HG02840 (cell line): ENCODE results near the gene IVD.

ENCODE experiments used
- ATAC-seq: cut with Tn5 transposase; IDR thresholded peaks from one replicate; pipeline ENCODE4 v1.9.1; 2021; ENCODE audit warnings: mild to moderate bottlenecking, moderate library complexity, moderate number of reproducible peaks; ENCODE audit not compliant: unreplicated experiment, low FRiP score

IVD gene

DNA sequence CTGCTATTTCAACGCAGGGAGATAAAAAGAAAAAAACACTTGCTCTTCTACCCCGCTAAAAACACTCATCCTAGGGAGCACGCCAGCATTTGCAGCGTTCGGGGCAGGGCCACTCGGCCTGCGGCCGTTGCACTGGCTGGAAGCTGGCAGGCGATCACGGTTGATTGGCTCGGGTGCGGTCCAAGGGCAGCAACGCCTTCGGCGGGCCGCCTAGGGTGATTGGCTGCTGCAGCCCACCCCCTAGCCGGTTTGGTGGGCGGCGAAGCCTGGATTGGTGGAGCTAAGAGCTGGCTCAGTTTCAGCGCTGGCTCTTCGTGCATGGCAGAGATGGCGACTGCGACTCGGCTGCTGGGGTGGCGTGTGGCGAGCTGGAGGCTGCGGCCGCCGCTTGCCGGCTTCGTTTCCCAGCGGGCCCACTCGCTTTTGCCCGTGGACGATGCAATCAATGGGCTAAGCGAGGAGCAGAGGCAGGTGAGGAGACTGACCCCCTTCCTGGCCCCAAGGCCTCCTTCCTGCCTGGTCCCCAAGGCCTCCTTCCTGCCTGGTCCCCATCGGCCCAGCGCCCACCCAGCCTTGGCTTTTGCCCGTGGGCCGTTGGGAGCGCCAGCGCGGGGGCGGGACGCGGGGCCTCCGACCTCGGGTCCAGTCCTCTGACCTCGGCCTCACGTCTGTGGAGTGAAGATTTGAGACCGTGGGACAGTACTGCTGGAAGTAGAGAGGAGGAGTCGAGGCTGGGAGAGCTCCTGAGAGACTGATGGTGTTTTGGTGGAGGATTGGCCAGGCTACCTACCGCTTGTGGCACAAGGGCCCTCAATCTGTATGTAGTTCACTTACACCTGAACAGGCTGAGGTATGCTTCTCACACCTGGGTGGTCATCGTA lies at the start of gene IVD:
TSS of gene IVD (plus strand) at position 295 of the 881 bp plus-strand sequence. CDS start at position 328, 33 bp downstream.
- ATAC-seq = peak; percentile 80

DNA sequence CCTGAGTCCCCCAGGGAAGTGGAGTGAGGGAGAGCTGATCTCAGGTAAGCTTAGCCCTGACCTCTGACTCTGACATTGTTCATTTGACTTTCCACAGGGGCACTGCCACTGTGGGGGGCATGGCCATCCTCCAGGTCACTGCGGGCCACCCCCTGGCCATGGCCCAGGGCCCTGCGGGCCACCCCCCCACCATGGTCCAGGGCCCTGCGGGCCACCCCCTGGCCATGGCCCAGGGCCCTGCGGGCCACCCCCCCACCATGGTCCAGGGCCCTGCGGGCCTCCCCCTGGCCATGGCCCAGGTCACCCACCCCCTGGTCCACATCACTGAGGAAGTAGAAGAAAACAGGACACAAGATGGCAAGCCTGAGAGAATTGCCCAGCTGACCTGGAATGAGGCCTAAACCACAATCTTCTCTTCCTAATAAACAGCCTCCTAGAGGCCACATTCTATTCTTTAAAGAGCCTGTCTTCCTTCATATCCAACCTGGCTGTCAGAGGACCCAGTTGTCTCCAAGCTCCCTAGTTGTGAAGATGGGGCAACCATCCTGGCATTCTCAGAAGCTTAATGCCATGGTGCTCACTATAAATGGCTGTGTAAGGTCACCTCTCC lies 49.5 kb upstream of the IVD start:
- ATAC-seq = no peak

DNA sequence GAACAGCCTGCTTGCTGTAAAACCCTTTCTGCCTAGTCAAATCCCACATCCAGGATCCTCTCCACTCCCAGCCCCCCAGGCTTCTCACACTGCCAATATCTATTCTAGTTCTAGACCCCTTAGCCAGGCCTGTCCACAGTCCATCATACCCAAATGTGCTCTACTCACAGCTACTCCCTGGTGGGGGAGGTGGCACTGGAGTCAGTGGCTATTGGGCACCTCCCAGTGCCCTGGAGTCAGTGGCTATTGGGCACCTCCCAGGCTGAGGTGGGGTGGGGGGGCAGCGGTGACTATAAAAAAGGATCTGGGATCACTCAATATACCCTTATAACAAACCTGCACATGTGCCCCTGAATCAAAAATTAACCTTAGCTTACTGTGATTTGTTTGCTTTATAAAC lies 48.3 kb upstream of the IVD start:
- ATAC-seq = no peak

DNA sequence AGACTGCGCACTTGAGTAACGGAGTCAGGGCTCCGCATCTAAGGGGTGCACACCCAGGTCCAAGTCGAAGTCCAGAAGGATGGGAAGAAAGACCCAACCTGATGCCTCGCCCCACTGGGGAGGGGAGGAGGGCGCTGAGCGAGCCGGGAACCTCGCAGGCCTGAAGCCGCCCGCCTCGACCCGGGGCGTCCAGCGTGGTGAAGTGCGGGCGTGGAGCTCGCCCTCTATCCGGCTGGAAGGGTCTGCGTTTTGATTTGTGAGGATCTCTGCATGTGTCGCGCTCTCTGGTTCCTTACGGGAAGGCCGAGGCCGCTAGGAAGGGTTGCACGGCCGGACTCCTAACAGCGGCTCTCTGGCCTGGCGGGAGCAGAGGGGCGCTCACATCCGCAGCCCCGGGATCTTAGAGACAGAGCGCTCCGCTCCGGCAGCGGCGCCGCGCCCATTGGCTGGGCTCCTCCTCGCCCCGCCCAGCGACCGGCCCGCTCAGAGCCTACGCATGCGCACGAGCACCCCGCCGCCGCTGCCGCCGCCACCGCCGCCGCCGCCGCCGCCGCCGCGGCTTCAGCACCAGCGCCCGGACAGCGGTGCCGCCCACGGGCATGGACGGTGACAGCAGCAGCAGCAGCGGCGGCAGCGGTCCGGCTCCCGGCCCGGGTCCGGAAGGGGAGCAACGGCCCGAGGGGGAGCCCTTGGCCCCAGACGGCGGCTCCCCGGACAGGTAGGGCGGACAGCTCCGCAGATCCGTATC lies 47.7 kb upstream of the IVD start, which contains the start of gene DISP2:
TSS of gene DISP2 (plus strand) at position 497 of the 748 bp plus-strand sequence. CDS start at position 600, 103 bp downstream.
- ATAC-seq = peak; percentile 87

DNA sequence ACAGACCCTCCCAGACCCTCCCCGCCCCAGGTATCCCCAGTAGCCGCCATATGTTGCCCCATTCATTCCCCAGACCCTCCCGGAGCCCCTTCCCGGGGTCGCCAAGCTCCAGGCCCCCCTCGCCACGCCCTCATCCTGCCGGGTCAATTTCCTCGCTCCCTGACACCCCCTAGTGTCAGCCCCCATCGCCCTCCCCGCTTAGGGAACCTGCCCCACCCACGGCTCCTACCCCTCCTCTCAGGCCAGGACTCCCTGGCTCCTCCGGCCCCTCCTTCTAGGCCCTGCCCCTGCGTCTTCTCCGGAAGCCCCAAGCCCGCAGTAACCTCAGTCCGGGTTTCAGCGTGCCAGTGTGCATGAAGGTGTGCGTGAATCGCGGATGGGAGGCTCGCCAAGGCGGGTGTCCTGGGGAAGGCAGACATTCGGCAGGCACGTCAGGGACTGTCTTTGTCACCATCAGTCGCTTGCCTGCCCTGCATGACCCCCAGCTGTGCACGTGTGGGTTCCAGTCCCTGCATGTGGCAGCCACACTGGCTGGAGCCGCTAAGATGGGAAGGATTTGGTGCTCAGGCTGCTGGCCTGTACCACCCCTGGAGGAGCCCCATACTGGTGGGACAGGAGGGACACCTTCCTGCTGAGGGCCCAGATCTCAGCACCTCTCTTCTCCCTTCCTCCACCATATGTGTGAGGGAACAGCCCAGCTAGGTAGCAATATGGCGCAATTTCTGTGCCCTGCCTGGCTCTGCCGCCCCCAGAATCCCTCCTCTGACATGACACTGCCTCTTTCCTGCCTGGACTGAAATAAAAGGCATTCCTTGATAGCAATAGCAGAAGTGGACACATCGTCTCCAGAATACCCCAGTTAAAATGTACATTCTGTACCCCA lies 46.9 kb upstream of the IVD start:
- ATAC-seq = peak; percentile 11

DNA sequence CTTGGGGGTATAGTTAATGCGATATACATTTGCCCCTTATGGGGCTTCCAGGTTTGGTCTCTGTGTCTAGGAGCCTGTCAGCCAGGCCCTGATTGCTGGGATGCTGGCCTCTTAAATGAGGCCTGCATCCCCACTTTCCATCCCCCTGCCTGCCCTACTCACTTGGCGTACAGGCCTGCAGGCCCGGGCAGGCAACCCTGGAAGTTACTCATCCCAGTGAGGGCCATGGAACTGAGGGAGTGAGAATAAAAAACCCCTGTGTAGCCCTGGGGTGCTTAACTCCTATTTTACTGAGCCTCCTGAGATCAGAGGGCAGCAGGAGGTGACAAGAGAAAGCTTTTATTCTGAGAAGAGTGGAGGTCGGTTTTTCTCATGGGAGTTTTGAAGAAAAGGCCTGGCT lies 45.6 kb upstream of the IVD start:
- no peak for ATAC-seq

DNA sequence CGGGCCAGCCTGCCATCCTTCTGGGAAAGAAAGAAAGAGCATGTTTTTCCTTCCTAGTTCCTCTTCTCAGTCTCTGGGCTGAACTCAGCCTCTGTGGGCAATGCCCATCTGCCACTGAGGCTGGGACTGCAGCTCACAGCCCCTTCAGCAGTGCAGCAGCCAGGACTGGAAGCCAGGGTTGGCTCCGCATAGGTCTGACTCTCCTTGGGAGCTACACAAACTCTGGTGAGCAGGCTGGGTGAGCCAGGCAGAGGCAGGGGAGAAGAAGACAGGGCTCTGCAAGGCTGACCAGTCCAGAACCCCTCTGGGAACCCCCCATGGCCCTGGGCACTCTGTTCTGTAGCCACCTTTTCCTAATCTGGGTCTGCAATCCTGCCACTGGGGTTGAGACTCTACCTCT lies 44.0 kb upstream of the IVD start:
- ATAC-seq = no peak

DNA sequence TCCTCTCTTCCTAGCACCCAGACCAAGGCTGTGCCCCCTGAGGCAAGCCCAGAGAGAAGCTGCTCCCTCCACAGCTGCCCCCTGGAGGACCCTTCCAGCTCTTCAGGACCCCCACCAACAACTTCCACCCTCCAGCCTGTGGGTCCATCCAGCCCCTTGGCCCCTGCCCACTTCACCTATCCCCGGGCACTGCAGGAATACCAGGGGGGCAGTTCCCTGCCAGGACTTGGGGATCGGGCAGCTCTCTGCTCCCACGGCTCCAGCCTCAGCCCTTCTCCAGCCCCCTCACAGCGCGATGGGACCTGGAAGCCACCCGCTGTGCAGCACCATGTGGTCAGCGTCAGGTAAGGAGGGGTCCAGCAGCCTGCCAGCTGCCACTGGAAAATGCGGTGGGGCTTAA lies 42.0 kb upstream of the IVD start:
- ATAC-seq = no peak

DNA sequence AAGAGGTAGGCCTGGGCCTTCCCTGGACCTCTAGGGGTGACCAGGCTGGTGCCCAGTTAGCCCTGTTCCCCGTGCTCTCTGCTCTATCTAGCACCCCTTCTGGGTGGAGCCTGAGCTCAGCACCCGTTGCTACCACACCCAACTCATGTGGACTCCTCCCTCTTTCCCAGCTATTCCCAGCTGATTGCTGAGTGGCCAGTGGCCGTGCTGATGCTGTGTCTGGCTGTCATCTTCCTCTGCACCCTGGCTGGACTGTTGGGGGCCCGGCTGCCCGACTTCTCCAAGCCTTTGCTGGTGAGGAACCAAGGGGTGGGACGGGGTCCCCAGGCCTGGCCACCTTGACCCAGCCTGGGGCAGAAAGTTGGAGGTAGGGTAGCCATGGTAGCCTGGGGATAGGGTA lies 41.3 kb upstream of the IVD start:
- no peak for ATAC-seq

DNA sequence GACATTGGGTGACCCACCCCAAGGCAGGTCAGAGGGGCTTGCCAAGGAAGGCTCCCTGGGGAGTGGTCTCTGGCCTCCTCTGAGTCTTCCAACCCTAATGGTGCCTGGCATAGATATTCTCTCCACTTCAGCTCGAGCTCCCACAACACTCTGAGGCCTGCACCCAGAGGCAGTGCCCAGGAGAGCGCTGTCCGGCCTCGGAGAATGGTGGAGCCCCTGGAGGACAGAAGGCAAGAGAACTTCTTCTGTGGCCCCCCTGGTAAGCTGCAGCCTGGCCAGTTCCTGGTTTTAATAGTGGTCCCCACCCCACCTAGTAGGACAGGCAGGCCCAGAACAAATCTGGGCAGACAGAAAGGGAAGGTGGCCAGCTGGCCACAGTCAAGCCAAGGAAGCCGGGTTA lies 40.6 kb upstream of the IVD start:
- ATAC-seq = no peak

DNA sequence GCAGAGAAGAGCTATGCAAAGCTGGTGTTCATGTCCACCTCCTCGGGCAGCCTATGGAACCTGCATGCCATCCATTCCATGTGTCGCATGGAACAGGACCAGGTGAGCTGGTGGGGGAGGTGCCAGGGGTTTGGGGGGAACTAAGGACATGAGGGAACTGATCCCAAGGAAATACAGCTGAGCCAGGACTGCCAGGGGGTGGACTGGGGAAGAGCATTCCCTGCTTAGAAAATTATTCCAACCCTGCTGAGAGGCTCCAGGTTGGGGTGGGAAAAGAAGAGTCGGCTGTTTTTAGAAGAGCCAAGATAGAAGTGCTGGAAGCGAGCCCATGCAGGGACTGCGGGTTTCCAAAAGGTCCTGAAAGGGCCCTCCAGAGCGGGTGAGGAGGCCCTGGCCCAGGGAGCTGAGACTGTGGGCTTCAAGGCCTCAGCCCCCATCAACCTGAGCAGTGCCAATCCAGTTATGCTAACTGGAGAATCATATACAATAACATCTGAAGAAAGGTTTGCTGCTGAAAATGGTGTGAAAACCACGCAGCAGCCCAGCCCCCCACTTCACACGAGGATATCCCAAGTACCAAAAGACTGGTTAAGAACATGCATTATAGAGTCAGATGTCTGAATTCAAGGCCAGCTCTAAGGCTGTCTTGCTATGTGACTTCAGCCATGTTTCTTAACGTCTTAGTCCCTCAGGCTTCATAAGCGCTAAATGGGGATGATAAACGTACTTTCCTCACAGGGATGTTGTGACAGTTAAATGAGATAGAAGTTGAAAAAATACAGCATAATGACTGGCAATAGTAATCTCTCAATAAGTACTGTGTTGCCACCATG lies 39.8 kb upstream of the IVD start:
- ATAC-seq = no peak

DNA sequence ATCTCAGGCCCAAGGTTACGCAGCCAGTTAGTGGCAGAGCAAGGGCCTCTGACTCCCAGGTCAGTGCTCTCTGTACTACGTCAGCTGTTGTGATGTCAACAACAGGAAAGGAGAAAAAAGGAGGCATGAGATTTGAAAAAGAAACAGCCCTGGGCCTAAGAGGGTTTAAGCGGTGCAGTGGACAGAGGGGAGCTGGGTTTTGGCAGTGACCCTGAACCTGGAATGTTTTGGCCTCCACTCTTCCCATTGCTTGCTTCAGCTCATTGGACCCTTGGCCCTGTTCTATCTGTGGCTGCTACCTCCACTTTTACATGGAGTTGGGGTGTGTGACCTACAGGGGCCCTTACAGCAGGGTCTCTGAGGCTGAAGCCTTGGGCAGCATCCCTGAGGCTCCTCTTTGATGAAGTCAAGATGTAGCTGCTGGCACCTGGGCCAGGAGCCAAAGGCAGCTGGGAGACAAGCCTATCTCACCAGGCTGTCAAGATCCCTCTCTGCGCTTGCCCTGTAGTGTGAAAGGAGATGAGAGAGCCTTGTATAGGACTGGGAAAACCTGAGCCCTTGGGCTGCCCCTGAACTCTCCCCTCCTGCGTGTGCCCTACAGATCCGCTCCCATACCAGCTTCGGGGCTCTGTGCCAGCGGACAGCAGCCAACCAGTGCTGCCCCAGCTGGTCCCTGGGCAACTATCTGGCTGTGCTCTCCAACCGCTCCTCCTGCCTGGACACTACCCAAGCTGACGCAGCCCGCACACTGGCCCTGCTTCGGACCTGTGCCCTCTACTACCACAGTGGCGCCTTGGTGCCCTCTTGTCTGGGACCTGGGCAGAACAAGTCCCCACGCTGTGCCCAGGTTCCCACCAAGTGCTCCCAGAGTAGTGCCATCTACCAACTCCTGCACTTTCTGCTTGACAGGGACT lies 38.9 kb upstream of the IVD start:
- ATAC-seq = no peak

DNA sequence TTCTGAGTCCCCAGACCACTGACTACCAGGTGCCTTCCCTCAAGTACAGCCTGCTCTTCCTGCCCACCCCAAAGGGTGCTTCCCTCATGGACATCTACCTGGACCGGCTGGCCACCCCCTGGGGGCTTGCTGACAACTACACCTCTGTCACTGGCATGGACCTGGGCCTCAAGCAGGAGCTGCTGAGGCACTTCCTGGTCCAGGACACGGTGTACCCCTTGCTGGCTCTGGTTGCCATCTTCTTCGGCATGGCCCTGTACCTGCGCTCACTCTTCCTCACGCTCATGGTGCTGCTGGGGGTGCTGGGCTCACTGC lies 38.3 kb upstream of the IVD start:
- ATAC-seq = no peak

DNA sequence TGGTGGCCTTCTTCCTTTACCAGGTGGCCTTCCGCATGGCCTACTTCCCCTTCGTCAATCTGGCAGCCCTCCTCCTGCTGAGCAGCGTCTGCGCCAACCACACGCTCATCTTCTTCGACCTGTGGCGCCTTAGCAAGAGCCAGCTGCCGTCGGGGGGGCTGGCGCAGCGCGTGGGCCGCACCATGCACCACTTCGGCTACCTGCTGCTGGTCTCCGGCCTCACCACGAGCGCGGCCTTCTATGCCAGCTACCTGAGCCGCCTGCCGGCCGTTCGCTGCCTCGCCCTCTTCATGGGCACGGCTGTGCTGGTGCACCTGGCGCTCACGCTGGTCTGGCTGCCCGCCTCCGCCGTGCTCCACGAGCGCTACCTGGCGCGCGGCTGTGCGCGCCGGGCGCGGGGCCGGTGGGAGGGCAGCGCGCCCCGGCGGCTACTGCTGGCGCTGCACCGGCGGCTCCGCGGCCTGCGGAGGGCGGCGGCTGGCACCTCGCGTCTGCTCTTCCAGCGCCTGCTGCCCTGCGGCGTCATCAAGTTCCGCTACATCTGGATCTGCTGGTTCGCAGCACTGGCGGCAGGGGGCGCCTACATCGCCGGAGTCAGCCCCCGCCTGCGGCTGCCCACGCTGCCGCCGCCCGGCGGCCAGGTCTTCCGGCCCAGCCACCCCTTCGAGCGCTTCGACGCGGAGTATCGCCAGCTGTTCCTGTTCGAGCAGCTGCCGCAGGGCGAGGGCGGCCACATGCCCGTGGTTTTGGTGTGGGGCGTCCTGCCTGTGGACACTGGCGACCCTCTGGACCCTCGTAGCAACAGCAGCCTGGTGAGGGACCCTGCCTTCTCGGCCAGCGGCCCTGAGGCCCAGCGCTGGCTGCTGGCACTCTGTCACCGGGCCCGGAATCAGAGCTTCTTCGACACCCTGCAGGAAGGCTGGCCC lies 37.6 kb upstream of the IVD start:
- peak; percentile 78 for ATAC-seq

DNA sequence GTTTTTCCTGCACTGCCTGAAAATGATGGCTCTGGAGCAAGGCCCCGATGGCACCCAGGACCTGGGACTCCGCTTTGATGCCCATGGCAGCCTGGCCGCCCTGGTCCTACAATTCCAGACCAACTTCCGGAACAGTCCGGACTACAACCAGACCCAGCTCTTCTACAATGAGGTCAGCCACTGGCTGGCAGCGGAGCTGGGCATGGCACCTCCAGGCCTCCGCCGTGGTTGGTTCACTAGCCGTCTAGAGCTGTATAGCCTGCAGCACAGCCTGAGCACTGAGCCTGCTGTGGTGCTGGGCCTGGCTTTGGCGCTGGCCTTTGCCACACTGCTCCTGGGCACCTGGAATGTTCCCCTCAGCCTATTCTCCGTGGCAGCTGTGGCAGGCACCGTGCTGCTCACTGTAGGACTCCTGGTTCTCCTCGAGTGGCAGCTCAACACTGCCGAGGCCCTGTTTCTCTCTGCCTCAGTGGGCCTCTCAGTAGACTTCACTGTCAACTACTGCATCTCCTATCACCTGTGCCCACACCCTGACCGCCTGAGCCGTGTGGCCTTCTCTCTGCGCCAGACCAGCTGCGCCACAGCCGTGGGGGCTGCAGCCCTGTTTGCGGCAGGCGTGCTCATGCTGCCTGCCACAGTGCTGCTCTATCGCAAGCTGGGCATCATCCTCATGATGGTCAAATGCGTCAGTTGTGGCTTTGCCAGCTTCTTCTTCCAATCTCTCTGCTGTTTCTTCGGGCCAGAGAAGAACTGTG lies 36.7 kb upstream of the IVD start:
- ATAC-seq = no peak

DNA sequence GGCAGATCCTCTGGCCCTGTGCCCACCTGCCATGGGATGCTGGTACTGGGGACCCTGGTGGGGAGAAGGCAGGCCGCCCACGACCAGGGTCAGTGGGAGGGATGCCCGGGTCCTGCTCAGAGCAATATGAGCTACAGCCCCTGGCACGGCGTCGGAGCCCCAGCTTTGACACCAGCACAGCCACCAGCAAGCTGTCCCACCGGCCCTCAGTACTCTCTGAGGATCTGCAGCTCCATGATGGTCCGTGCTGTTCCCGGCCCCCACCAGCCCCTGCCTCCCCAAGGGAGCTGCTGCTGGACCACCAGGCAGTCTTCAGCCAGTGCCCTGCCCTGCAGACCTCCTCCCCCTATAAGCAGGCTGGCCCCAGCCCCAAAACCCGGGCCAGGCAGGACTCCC lies 36.1 kb upstream of the IVD start:
- ATAC-seq = no peak

DNA sequence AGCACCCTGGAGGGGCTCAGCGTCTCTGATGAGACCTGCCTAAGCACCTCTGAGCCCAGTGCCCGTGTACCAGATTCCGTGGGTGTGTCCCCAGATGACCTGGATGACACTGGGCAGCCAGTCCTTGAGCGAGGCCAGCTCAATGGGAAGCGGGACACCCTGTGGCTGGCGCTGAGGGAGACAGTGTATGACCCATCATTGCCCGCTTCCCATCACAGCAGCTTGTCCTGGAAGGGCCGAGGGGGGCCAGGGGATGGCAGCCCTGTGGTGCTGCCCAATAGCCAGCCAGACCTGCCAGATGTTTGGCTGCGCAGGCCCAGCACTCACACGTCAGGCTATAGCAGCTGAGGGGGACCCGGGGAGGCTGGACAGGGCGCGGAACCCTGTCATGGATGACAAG lies 35.6 kb upstream of the IVD start:
- no peak for ATAC-seq
